ENCODE data around the gene DEGS1. TPM values are rescaled to one million over a fixed set of nuclear protein-coding genes. Genes with fewer than 3 reads are reported as not detected.

Gene DEGS1
- total RNA-seq, 1 donor = 25.3 TPM

Small RNA genes lying within 50 kb of the gene (small RNA-seq; reads per million reads assigned to genes)
- gene AC092809.3 = not detected
- not detected for gene RF00139

Other genes with a start within 250 kb of the DEGS1 start
- 17.0 TPM for gene FBXO28, start 69.1 kb upstream of the DEGS1 start, total RNA-seq
- gene NVL, start 146.9 kb downstream of the DEGS1 start, total RNA-seq = 10.2 TPM
- gene CNIH4, start 173.6 kb downstream of the DEGS1 start, total RNA-seq = 13.5 TPM

Data from hematopoietic multipotent progenitor cell (in vitro differentiated cells).